Colon (tissue), 2 donors: ENCODE results near the gene PCBP3.

ENCODE experiments used
- FAIRE-seq: peaks from 2 replicates; lab custom pipeline; 2012; peaks lifted over from hg19 to GRCh38; lab: Jason Lieb, UNC
- donor health status: control.
- donor health status: control.

The PCBP3 gene

DNA sequence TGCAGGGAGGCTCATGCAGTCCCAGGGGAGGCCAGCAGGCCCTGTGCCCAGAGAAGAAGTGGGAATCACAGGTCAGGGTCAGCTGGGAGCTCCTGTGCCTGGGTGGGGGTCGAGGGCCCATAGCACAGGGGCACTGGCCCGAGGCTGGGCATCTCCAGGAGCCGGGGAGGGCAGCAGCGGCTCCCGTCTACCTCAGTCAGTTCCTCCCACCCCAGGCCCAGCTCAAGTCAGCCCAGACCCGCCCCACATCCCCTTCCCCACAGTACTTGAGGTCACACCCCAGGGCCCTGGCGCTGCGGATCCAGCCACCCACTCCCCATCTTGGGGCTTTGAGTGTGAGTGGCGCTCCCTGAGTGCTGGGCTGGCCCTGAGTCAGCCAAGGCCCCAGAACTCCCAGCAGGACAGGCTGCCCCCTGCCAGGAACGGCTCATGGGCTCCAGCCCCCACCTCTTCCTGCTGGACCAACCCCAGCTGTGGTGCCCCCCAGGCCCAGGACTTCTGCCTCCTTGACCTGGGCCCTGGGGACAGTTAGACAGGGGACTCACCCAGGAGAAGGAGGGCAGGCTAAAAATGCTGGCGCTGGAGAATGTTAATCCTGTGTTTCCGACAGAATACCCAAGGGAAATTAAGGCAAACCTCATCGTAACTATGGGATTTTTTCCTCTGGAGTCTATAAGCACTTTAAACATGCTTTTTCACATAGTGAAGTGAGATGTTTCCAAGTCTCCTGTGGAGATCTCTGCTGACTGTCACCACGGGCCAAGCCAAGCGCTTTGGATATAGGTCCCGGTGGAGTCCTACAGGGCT, 269.3 kb downstream of the PCBP3 start:
- FAIRE-seq: no peak

DNA sequence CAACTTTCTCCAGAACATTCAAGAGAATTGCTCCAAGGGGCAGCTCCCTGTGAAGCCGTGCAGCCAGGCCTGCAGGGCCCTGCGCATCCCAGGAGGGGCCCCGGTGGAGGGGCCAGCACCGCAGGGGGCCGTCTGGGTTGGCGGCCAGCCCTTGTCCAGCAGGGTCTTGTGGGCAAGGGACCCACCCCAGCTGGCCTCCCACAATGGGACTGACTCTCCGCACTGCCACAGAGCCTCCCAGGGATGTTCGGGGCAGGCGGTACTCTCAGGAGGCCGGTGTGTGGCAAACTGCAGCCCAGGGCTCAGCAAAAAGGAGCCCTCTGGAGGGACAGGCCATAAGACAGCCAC, 269.9 kb downstream of the PCBP3 start:
- FAIRE-seq: no peak

DNA sequence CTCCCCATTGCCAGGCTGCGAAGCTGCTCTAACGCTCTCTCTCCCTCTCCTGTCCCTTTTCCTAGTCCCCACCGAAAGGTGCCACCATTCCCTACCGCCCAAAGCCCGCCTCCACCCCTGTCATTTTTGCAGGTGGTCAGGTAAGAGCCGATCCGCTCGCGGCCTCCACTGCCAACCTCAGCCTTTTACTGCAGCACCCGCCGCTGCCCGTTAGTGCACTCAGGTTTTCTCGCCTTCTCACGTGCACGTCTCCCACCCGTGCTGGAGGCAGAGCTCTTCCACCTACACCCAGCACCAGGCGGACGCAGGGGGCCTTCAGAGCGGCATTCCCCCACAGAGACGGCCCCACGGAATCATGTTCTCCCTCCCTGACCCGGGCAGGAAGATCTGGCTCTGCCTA, 270.4 kb downstream of the PCBP3 start:
- FAIRE-seq: no peak

DNA sequence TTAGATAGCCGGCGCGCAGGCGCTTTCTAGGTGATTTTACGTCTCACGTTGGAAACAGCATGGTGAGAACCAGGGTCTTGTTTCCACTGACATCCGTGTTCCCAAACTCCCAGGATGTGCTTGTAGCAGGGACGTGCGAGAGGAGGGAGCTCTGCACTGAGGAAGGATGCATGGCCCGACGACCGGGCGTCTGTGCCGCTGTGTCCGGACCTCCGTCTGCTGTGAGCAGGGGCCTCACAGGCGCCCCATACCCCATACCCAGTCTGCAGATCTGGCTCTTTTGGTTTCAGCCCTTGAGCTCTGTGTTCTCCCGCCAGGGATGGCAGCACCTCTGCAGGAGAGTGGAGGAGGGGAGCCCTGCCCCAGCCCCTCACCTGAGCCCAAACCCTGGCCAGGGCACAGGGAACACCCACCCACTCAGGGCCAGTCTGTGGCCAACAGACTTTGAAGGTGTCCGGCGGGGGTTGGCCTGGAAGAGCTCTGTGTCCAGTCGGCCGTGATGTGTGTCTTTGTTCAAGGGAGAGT, 270.9 kb downstream of the PCBP3 start:
- no peak for FAIRE-seq

DNA sequence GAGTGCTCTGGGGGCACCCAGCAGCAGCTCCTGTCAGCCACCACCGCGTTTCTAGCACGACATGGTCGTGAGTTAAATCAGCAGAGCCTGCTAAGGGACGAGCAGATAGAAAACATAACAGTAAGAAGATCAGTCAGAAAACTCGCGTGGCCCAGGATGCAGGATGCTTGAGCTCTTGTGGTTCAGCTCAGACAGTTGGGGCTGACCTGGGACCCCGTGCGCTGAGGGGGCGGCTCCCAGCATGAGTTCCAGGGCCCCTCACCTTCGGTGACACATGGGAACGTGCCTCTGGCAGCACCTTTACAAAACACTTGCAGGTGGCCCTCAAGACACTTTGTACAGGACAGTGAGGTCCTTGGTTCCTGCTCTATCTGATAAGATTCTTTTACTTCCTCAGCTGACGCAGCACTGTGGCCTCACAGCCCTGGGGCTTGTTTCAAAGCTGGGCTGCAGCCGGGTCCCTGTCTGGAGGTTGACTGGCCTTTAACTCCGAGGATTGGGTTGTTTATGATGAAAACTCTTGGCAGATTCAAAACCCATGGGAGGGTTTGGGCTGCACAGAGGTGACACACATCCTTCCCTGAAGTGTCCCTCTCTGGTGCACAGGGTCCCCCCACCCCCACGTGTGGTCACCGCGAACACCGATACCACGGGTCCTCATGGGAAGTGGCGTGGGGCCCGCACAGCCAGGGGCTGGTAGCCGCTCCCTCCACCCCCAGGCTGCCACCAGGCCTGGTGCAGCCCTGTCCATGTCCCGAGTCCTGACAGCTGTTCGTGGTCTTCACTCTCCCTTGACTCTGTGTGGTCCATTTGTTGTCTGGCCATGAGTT, 272.7 kb downstream of the PCBP3 start:
- FAIRE-seq: no peak

DNA sequence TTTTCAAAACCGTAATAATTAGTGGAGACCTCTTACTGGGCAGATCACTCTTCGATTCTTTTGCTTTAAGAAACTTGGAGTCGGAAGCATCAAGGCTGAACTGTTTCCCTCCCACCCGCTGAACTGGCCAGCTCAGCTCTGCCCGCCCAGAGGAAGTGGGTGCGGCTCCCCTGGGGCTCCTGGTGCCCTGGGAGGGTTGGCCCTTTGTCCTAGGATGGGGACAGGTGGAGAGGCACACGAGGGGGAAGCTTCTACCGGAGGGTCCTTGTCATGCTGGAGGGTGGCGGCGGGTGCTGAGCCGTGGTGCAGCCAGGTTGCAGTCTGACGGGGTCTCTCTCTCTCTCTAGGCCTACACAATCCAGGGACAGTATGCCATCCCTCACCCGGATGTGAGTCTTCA, 273.7 kb downstream of the PCBP3 start:
- FAIRE-seq: no peak

DNA sequence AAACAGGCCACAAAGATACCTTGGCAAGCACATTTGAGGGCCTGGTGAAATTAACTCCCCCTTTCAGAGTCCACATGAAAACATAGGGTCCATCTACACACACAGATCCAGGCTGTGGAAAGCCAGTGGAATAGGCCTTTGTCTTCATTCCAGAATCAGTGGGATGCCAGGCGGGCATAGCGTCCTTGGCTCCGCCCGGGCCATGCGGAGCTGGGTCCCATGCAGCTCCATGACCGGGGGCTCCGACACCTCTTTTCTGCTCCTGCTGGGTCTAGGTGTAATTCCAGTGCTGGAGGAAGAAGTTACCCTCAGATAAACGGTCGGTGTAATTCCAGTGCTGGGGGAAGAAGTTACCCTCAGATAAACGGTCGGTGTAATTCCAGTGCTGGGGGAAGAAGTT, 274.5 kb downstream of the PCBP3 start:
- FAIRE-seq: no peak

DNA sequence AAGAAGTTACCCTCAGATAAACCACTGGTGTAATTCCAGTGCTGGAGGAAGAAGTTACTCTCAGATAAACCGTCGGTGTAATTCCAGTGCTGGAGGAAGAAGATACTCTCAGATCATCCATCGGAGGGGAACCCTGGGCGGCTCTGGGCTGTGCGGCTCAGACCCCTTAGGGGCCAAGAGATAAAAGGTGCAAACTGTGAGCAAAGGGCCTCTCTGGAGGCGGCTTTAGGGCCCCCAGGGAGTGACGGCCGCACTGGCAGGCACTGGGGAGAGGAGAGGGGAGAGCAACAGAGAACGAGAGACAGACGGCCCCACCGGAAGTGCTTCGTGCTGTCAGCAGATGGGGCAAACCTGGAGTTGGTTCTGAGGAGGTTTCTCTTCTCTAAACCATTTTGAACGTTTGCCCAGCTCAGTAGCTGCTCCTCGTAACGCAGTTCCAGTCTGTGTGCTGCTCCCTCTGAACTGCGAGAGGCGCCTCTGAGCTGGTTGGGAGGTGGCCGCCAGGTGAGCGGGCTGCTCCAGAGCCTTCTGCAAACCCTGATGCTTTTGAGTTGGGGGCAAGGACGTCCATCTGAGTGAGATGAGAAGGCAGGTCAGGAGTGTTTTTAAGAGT, 275.4 kb downstream of the PCBP3 start:
- no peak for FAIRE-seq

DNA sequence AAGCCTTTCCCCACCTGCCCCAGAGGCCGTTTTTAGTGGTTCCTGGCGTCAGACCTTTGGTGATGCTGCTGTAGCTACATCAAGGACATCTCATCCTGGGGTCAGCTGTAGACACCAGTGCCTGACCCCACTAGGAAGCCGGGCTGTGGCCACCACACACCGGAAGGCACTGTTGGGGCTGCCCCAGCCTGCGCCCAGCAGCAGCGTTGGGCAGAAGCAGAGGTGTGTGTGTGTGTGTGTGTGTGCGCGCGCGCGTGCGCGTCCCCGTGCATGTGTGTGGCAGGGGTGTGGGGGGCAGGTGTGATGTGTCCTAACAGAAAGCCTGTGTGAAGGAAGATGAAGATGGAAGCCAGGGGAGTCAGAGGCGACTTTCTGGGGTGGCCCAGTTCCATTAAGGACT, 276.1 kb downstream of the PCBP3 start:
- no peak for FAIRE-seq

DNA sequence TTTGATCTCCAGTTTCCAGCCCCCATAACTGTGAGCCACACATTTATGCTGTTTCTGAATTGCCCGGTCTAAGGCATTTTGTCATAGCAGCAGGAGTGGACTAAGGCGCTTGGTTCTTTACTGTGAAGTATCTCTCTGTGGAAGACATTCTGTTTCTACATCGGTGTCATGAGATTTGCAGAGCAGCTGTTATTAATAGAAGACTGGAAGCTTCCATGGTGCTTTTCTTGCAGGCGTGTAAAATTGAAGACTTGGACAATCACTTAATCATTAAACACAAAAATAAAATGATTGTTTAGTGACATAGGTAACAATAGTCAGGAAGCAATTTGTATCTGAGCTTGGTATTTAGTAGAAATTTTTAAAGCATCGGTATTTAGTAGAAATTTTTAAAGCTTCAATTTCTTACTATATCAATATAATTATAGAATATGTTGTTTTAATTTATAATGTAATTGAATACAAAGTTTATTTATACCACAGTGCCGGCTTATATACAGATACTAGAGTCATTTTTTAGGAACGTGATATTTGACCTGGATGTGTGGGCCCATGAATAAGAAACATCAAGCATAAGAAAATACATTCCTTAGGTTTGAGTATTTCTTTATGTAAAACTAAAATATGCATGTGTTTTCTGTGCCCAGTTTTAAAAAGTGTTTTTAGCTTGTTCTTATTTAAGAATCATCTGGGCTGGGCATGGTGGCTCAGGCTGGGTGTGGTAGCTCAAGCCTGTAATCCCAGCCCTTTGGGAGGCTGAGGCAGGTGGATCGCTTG, 277.5 kb downstream of the PCBP3 start:
- FAIRE-seq: no peak

DNA sequence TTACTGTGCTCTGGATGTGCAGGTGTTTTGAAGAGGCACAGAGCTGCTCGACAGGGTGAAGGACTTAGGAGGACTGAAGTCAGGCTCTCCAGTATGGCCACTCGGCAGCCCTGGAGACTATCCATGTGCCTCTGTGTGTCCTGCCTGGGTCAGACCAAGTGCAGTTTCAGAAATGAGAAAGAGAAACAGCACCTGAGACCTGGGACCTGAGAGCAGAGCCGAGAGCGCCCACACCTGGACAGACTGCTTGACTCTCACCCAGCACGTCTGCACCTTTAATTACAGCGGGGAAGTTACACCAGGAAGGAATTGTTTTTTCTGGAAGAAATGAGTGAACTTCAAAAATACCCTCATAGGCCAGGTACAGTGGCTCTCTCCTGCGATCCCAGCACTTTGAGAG, 278.4 kb downstream of the PCBP3 start:
- no peak for FAIRE-seq

DNA sequence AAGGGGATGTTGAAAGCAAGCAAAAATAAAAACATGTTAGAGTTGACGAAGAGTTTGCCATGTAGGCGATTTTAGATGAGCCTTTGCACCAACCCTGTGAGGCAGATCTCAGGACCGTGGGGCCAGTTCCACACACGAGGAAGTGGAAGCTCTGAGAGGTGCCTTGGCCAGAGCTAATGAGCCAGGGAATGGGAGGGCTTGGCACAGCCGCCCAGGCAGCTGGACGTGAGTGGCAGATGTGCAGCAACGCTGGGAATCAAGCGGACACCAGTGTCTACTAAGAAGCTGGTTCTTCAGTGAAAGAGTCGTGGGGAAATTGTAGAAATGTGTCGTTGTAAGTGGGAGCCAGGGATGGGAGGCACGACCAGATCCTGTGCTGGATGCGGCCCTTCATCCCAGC, 279.1 kb downstream of the PCBP3 start:
- FAIRE-seq: no peak

DNA sequence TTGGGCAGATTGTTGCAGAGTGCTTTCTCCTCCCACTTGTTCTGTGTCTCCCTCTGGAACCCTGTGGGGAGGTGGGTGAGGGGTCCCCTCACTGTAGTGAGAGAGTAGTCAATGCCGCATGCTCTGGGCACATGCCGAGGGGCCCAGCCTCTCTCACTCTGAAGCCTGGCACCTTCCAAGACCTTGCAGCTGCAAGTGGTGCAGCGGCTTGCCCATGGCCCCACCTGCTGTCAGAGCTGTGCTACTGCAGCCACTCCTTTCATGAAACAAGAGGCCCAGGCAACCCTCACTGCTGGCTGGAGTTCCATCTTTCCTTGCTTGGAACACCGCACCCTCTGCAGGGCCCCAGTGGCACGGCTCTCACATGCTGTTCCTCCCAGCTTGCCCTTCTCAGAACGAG, 279.6 kb downstream of the PCBP3 start:
- FAIRE-seq: no peak

DNA sequence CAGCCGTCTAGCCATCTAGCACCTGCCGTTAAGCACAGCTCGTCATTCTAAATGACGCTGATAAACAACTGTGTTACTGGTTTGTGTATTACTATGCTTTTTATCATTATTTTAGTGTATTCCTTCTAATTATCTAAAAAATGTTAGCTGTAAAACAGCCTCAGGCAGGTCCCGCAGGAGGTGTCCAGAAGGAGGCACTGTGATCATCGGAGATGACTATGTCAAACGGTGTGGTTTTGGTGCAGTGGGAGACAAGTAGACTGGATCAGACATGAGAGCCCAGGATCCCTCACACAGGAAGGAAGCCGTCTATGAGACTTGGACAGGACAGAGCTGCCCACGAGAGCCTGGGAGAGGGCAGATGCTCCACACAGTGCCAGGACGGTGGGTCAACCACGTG, 282.8 kb downstream of the PCBP3 start:
- no peak for FAIRE-seq

DNA sequence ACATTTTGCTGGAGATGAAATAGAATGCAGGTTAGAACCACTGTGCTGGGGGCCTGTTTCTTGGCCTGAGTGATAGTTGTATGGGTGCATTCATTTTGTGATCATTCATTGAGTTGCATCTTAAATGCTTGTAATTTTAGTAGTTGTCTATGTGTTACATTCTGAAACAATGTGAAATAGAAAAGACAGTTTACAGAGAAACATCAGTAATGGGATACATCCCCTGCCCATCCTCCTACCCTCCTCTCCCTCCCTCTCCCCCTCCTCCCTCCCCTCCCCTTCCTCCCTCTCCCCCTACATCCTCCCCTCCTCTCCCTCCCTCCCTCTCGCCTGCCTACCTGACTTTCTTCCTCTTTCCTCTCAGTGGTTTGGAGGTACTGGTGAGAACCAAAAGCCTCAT, 283.5 kb downstream of the PCBP3 start:
- FAIRE-seq: no peak

DNA sequence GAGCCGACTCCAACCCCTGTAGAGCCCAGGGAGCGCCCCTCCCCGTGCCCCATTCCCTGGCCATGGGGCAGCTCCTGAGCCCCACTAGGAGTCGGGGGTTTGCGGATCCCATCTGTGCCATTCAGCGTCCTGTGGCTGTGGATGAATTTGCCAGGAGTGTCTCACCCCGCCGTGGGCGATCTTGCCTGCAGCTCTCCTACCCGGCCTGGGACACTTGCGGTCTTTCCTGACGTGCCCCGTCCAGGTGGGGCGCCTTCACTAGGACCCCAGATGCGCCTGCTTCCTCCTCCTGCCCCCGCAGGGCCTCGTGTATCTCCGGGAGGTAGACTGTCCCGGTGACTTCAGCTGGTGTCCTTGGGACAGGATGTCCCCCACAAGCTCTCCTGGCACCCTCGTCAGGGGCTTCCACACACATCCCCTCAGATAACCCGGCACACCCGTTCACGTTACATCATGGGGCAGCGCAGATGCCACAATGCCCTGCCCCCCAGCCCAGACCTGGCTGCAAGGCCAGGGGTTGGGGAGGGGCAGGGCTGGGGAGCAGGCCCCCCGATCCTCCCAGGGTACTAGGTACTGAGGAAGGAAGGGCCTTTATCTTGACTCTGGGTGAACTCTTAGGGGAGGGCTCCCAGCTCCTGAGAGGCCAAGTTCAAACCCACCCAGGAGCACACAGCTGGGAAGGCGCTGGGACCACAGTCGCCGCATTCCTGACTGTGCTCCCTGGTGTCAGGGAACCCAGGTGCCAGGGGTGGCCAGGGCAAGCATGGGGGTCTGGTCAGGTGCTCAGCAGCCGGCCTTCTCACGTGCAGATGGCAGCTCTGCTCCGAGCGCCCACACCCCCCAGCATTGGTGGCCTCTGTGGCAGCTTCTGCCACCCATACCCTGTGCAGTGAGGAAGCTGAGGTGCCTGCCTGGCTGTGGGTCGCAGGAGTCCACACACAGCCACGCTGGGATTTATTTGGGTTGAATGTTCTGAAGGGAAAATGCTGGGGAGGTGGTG, 284.6 kb downstream of the PCBP3 start:
- no peak for FAIRE-seq

DNA sequence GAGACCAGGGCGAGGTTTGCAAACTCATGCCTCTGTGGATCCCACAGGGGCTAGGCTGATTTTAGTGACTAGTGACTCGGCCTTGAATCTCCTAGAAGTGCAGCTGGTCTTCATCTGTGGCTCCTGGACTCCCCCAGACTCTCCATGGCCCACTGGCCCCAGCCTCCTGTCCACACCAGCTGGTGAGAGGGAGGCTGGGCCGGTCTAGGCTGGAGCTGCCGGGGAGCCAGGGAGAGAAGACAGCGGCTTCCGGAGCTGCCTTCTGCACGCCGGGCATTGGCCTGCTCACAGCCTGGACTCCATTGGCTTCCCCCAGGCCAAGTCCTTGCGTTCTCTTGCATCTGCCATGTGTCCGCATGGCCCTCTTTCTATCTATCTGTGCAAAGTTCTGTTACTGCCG, 285.9 kb downstream of the PCBP3 start:
- no peak for FAIRE-seq

DNA sequence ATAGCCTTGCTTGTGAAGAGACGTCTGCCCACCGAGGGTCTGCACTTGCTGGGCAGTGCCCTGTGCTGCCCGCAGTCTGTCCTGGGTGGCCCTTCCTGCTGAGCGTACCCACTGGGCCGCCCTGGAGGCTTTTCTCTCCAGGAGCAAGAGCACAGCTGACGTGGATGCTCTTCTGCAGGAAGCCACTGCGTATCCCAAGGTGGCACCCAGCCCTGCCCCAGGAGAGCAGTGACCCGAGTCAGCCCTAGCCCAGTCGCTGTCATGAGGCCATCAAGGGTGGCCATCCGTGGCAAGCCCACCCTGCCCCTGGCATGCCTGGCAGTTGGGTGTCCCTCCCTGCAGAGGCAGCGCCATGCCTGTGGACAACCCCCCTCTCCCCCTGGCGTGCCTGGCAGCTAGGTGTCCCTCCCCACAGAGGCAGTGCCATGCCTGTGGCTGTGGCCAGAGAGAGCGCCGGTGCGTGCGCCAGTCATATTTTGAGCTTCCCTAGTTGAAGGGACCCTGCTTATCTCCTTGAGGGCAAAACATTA, 286.8 kb downstream of the PCBP3 start:
- FAIRE-seq: no peak

DNA sequence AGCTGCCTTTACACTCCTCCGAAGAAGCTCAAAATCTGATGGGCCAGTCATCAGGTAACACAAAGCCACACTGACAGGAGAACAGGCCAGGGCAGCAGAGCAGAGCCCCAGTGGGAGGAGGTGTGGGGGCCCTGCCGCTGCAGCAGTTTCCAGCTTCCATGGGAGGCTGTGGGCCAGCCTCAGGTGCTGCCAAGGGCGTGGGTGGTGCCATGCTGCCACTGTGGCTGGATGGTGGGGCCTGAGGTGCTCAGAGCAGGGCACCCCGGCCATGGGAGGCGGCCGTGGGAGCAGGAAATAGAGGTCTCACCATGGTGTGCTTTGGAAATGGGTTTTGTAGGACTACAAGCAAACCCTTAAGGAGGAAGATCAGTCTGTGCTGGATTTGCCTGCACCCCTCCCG, 287.3 kb downstream of the PCBP3 start:
- FAIRE-seq: no peak

DNA sequence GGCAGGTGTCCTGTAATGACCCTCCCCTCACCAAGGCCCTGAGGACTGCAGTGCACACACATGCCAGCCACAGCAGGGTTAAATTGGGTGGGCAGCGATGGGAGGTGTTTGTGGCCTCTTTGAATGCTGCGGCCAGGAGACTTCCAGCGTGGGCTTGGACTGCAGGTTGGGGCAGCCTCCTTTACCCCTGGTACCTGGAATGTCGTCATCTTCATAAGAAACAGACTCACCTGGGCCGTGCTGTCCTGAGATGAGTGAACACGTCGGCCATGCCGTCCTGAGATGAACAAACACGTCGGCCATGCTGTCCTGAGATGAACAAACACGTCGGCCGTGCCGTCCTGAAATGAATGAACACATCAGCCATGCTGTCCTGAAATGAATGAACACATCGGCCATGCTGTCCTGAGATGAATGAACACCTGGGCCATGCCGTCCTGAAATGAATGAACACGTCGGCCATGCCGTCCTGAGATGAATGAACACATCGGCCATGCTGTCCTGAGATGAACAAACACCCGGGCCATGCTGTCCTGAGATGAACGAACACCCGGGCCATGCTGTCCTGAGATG, 288.0 kb downstream of the PCBP3 start:
- FAIRE-seq: no peak
